MV-4-11 (cell line): Measurements from ENCODE around the gene SLC2A4RG.

Experiments used
- DNase-seq: peaks from one replicate; lab custom pipeline; 2025; lab: John Stamatoyannopoulos, UW

The SLC2A4RG gene

GRCh38 chr20:63777614-63778013 lies 38.0 kb downstream of the SLC2A4RG start:
- no peak for DNase-seq

GRCh38 chr20:63778034-63778752 lies 38.6 kb downstream of the SLC2A4RG start:
- DNase-seq: no peak

- no peak for DNase-seq
Observed at GRCh38 chr20:63778857-63779256, 39.3 kb downstream of the SLC2A4RG start.

- no peak for DNase-seq
Observed at GRCh38 chr20:63781181-63781580, 41.6 kb downstream of the SLC2A4RG start.

- DNase-seq: no peak
Observed at GRCh38 chr20:63782051-63782471, 42.5 kb downstream of the SLC2A4RG start.

- DNase-seq: no peak
Observed at GRCh38 chr20:63782521-63782971, 43.0 kb downstream of the SLC2A4RG start.

- no peak for DNase-seq
Observed at GRCh38 chr20:63783970-63784369, 44.4 kb downstream of the SLC2A4RG start.

GRCh38 chr20:63785691-63786131 lies 46.1 kb downstream of the SLC2A4RG start:
- no peak for DNase-seq

- no peak for DNase-seq
Observed at GRCh38 chr20:63787302-63787701, 47.7 kb downstream of the SLC2A4RG start.

- no peak for DNase-seq
Observed at GRCh38 chr20:63787749-63788148, 48.2 kb downstream of the SLC2A4RG start.

- no peak for DNase-seq
Observed at GRCh38 chr20:63789836-63790571, 50.4 kb downstream of the SLC2A4RG start.

GRCh38 chr20:63790572-63791168 lies 51.1 kb downstream of the SLC2A4RG start:
- DNase-seq: no peak

- no peak for DNase-seq
Observed at GRCh38 chr20:63791497-63792156, 52.1 kb downstream of the SLC2A4RG start.

GRCh38 chr20:63792866-63793265 lies 53.3 kb downstream of the SLC2A4RG start:
- no peak for DNase-seq
